ENCODE results near the gene ZNF646.

DNA sequence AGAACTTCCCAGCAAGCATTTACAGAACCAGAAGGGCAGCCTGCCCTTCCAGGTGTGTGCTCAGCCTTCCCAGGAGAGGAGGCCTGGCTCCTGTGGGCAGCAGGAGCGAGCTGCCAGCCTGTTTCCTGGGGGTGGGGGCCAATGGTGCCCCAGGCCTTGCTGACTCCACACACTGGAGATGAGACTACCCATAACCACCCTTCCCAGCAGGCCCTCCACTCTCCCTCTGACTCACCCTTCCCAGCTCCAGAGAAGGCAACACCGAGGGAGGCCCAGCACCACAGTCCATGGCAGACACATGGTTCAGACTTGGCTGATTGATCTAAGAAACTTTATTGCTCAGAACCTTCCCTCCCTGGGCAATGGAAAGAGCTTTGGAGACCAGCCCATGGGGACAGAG is 16.3 kb downstream of the ZNF646 start:
- TF ChIP-seq, protein P1, sequence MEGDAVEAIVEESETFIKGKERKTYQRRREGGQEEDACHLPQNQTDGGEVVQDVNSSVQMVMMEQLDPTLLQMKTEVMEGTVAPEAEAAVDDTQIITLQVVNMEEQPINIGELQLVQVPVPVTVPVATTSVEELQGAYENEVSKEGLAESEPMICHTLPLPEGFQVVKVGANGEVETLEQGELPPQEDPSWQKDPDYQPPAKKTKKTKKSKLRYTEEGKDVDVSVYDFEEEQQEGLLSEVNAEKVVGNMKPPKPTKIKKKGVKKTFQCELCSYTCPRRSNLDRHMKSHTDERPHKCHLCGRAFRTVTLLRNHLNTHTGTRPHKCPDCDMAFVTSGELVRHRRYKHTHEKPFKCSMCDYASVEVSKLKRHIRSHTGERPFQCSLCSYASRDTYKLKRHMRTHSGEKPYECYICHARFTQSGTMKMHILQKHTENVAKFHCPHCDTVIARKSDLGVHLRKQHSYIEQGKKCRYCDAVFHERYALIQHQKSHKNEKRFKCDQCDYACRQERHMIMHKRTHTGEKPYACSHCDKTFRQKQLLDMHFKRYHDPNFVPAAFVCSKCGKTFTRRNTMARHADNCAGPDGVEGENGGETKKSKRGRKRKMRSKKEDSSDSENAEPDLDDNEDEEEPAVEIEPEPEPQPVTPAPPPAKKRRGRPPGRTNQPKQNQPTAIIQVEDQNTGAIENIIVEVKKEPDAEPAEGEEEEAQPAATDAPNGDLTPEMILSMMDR (IDR thresholded peaks at IDR 0.05; ENCODE audit: borderline replicate concordance, extremely low read depth, low read length, poor library complexity, severe bottlenecking): no peak
- TF ChIP-seq EZH2 (IDR thresholded peaks at IDR 0.05; ENCODE audit: borderline replicate concordance, low read depth, low read length, severe bottlenecking): no peak
